GM20000 (cell line): ENCODE measurements around the gene C2CD3.

Experiments used
- DNase-seq: peaks from one replicate; pipeline ENCODE4 v3.0.0; 2012; ENCODE audit warnings: low spot score
- TF ChIP-seq, protein P1 (sequence below): IDR thresholded peaks from 2 replicates; pipeline ENCODE4 v1.5.1; 2012; ENCODE audit warnings: mild to moderate bottlenecking, control low read depth; ENCODE audit errors: extremely low read depth, missing control alignments

The C2CD3 gene

DNA sequence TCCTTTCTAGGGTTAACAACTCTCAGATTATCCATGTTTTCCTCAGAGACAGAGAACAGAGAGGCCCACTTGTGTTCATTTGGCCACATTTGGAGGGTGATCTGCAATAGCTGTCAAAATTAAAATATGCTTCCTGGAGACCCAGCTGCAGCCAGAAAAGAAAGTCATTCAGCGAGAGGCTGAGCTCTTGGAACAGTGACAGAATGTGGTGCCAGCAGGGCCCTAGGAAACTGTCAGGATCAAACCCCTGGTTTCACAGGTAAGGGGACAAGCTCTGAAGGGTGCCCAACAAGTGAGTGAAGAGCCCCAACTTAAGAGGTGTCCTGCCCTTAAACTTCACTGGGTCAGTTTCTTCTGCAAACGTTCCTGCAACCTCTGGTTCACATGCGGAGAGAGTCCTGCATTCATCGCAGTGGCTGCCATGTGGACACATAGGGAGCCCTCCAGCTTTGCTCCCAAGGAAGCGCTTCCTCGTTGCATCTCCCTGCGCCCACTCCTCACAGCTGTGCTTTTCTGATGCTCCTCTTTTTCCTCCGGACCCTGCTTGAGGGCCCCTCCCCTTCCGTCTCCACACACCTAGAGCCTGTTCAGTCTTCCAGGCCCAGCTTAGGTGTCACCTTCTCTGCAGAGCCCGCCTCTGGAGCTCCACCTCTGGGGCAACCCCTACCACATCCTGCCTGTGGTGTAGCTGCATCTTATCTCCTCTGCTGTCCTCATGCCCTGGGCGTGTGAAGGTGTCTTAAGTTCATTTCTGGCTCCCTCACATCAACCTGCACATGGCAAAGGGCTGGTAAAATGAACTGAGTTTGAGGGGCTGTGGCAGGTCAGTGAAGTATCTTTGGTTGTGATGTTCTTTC is 165.8 kb downstream of the C2CD3 start:
- TF ChIP-seq, protein P1, sequence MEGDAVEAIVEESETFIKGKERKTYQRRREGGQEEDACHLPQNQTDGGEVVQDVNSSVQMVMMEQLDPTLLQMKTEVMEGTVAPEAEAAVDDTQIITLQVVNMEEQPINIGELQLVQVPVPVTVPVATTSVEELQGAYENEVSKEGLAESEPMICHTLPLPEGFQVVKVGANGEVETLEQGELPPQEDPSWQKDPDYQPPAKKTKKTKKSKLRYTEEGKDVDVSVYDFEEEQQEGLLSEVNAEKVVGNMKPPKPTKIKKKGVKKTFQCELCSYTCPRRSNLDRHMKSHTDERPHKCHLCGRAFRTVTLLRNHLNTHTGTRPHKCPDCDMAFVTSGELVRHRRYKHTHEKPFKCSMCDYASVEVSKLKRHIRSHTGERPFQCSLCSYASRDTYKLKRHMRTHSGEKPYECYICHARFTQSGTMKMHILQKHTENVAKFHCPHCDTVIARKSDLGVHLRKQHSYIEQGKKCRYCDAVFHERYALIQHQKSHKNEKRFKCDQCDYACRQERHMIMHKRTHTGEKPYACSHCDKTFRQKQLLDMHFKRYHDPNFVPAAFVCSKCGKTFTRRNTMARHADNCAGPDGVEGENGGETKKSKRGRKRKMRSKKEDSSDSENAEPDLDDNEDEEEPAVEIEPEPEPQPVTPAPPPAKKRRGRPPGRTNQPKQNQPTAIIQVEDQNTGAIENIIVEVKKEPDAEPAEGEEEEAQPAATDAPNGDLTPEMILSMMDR = no peak
- no peak for DNase-seq

DNA sequence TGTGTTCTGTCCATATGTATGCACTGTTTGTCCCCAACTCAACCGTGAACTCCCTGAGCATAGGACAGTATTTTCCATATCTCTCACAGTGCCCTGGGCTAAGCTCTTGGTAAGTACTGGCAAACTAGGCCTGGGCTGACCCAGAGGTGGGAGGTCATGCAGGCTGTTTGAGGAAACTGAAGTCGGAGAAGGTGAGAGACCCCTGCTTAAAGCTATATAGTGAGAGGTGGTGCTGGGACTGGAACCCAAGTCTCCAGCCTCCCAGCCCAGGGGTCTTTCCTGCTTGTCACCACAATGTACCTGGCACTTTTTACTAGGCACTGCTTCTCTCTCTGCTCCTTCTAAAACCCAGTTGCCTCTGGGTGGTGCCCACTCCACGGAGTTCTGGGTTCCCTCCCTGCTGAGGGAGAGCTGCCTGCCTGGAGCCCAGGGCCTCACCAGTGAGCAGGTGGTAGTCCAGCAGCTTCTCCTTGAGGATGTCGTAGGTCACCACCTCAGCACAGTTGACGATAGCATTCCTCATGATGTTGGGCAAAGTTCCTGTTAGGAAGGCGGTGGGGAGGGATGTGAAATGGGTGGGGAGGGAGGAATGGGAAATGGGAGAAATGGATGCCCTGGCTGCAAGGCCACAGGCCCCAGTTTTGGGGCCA is 166.6 kb downstream of the C2CD3 start:
- TF ChIP-seq, protein P1 = no peak
- no peak for DNase-seq

DNA sequence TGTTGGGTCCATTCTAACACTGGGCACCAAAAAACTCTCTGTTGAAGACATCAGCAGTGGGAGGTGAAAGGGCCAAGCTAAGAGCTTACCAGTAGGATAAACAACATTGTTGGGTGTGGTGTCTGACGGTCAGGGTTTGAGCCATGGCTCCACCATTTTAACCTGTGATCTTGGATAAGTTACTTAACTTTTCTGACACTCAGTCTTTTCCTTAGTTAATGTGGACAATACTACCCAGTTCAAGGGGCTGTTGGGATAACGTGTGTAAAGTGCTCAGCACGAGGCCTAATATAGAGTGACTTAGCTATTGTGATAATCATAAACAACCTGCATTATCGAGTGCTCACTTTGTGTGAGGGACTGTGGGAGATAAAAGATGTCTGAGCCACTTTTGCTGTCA is 168.0 kb downstream of the C2CD3 start:
- no peak for DNase-seq
- TF ChIP-seq, protein P1 = no peak

DNA sequence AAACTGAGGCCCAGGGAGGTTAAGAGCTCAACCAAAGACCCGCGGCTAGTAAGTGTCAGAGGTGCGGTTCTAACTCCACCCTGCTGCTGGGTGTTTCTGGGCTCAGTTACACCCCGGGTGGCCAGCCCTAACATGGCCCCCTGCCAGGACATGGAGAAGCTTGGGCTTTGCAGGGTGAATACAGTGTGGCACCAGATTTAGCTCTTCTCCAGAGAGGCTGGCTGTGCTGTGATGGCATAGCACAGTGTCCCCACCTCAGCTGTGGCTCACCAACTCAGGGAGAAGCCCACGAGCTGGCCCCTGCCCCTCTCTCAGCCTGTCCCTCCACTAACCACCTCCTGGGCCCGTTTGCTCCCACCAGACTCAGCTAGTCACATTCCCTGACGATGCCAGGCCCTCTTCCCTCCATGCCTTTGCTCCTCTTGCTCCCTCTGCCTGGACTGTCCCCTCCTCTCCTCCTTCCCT is 168.9 kb downstream of the C2CD3 start:
- TF ChIP-seq, protein P1 = no peak
- no peak for DNase-seq

DNA sequence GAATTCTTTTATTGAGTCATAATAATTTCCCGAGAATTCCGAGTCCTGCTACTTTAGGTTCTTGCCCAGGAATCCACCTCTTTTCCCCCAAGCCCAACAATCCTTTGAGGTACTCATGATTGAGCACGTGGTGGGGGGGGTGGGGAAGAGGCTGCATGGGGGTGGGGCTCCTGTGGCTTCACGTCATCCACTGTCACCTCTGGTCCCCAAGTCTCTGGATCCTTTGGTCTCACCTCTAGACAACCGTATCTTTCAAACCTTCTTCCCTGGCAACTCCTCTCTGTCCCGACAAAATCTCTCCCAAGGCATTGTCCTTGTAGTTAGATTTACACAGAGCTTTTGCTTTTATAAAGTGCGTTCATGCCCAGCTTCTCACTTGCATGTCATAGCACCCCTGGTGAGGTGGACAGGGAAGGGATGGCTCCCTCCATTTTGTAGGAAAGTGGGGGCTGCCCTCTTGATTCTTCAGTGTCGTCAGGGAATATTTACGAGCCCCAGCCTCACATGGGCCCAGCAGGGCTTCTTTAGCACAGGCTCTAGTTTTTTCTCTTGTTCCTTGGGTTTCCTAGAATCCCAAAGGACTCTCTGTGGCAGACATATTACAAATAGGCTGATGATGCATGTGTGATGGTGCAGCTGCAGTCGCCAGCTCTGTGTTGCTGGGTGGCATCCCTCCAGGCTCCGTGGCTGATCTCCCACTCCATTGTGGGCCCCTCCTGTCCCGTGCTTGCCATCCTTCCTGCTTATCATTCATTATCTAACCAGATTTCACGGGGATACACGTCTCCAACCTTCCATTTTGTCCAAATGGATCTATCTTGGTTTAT is 170.3 kb downstream of the C2CD3 start:
- DNase-seq = no peak

DNA sequence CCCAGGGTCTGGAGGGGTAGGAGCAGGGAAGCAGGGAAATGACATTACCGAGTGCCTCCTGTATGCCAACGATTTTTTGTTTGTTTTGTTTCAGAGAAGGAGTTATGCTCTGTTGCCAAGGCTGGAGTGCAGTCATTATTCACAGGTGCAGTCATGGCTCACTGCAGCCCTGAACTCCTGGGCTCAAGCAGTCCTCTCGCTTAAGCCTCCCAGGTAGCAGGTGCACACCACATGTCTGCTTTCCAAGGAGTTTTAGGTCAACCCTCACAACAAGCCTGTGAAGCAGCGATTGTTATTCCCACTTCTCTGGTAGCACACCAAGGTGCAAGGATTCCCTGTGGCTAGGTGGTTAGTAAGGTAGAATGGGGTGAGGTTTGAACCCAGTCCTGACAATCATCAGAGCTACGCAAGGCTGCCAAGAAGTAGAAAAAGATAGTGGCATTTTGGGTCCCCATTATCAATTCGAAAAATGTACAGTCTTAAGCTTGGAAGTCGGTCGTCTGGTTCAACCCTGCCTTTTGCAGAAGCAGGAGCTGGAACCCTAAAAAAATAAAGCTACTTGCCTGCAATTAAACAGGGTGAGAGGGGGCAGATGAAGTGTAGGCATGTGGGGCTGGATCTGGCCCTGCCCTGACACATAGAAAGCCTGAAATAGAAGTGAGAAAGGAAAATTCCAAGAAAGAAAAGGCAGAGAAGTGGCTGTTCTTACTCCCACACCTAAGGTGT is 171.1 kb downstream of the C2CD3 start:
- TF ChIP-seq, protein P1 = no peak
- no peak for DNase-seq

More for the DNA sequence above, 170.3 kb downstream of the C2CD3 start:
- TF ChIP-seq, protein P1 = no peak
